ENCODE data around the gene ZNF783. TPM values are rescaled to one million over a fixed set of nuclear protein-coding genes. Genes with fewer than 3 reads are reported as not detected.
"Not testable (repeated sequence)": the region's sequence is repeated elsewhere in the genome, so short reads cannot be mapped to it uniquely, and the experiment has no call there.

ZNF783 gene
- polyA plus RNA-seq, 1 donor (not counting 4 experiments of a cell fraction or from before 2014, with no cell fraction given) = 4.2 TPM

DNA sequence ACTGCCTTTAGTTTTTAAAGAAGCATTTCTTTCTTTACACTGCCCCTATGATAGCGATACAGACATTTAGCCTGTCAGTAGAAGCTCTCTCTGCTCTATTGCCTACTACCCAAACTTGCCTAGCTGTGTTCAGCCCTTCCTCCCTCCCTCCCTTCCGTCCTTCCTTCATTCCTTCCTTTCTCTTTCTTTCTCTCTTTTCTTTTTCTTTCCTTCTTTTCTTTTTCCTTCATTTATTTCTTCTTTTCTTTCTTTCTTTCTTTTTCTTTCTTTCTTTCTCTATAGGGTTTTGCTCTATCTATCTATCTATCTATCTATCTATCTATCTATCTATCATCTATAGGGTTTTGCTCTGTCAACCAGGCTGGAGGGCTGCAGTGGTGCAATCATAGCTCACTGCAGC lies 29.6 kb upstream of the ZNF783 start:
- Histone ChIP-seq H3K9me1 (ENCODE audit: control insufficient read depth, extremely low read depth, insufficient read depth, low read length) (no peaks in the 10 kb centered on the region), H3K9me3 (ENCODE audit: control insufficient read depth, low read depth, low read length) (no peaks in the 10 kb centered on the region), H3K27ac (ENCODE audit: control insufficient read depth, insufficient read depth, low read length) (peak overlapping the region; percentile 98), H3K4me2 (ENCODE audit: control insufficient read depth, extremely low read depth, insufficient read depth, low read depth, low read length) (peak overlapping the region; percentile 54), H3K27me3 (ENCODE audit: control insufficient read depth, extremely low read depth, insufficient read depth, low read length) (no peaks in the 10 kb centered on the region), H3K36me3 (ENCODE audit: control insufficient read depth in 2 of 2, extremely low read depth in 1 of 2, insufficient read depth in 2 of 2, low read length in 2 of 2) (no peaks in the 10 kb centered on the region), H3K4me1 (ENCODE audit: control insufficient read depth, extremely low read depth, insufficient read depth, low read length) (peaks cover 29% of the 10 kb centered on the region), H3K9ac (ENCODE audit: control insufficient read depth, extremely low read depth, insufficient read depth, low read length) (no peak overlapping the region), H3K4me3 (ENCODE audit: control insufficient read depth in 2 of 3, extremely low read depth in 1 of 3, insufficient read depth in 2 of 3, low read depth in 1 of 3, low read length in 3 of 3) (peak overlapping the region in 1 of 3 experiments; percentile 15), H4K20me1 (ENCODE audit: control insufficient read depth, extremely low read depth, insufficient read depth, low read length) (no peaks in the 10 kb centered on the region), H3K79me2 (ENCODE audit: control insufficient read depth, insufficient read depth, low read length) (no peaks in the 10 kb centered on the region), H2AFZ (ENCODE audit: control insufficient read depth, low read length) (no peak overlapping the region)
- TF ChIP-seq, protein P1, sequence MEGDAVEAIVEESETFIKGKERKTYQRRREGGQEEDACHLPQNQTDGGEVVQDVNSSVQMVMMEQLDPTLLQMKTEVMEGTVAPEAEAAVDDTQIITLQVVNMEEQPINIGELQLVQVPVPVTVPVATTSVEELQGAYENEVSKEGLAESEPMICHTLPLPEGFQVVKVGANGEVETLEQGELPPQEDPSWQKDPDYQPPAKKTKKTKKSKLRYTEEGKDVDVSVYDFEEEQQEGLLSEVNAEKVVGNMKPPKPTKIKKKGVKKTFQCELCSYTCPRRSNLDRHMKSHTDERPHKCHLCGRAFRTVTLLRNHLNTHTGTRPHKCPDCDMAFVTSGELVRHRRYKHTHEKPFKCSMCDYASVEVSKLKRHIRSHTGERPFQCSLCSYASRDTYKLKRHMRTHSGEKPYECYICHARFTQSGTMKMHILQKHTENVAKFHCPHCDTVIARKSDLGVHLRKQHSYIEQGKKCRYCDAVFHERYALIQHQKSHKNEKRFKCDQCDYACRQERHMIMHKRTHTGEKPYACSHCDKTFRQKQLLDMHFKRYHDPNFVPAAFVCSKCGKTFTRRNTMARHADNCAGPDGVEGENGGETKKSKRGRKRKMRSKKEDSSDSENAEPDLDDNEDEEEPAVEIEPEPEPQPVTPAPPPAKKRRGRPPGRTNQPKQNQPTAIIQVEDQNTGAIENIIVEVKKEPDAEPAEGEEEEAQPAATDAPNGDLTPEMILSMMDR (optimal IDR thresholded peaks at IDR 0.05 in 1 of 3, IDR thresholded peaks at IDR 0.05 in 1 of 3, conservative IDR thresholded peaks at IDR 0.05 in 1 of 3; ENCODE audit: extremely low read depth in 1 of 3, insufficient read depth in 2 of 3, low read length in 3 of 3) = no peak
- no peak for TF ChIP-seq EZH2 (IDR thresholded peaks at IDR 0.05; ENCODE audit: low read length)
- DNase-seq (ENCODE audit: low read depth, low spot score) = no peak
- FAIRE-seq = no peak
- dilution Hi-C loops (cut with MboI; ENCODE audit: extremely low pct_ligation_motif_present, low sequenced_read_pairs) = no loop called here

DNA sequence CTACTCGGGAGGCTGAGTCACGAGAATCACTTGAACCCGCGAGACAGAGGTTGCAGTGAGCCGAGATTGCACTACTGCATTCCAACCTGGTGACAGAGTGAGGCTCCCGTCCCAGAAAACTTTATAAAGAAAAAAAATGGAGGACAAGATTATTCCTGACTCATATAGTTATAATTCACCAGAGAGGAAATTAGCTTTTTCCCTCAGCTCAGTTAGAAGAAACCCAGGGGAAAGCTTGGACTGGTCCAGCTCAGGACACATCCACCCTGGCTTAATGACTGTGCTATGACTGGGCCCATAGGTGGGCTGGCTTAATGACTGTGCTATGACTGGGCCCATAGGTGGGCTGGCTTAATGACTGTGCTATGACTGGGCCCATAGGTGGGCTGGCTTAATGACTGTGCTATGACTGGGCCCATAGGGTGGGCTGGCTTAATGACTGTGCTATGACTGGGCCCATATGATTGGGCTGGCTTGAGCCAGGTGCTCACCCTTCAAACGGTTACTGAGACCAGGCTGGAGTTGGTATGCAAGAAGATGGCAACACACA lies 28.3 kb upstream of the ZNF783 start:
- DNase-seq (ENCODE audit: low read depth, low spot score) = peak; percentile 92
- H3K9me1 ChIP-seq (ENCODE audit: control insufficient read depth, extremely low read depth, insufficient read depth, low read length); H4K20me1 ChIP-seq (ENCODE audit: control insufficient read depth, extremely low read depth, insufficient read depth, low read length); H3K79me2 ChIP-seq (ENCODE audit: control insufficient read depth, insufficient read depth, low read length); H3K27me3 ChIP-seq (ENCODE audit: control insufficient read depth, extremely low read depth, insufficient read depth, low read length); H2AFZ ChIP-seq (ENCODE audit: control insufficient read depth, low read length); H3K36me3 ChIP-seq (ENCODE audit: control insufficient read depth in 2 of 2, extremely low read depth in 1 of 2, insufficient read depth in 2 of 2, low read length in 2 of 2); H3K9me3 ChIP-seq (ENCODE audit: control insufficient read depth, low read depth, low read length); H3K4me3 ChIP-seq (ENCODE audit: control insufficient read depth in 2 of 3, extremely low read depth in 1 of 3, insufficient read depth in 2 of 3, low read depth in 1 of 3, low read length in 3 of 3); dilution Hi-C loops (cut with MboI; ENCODE audit: extremely low pct_ligation_motif_present, low sequenced_read_pairs): not testable (repeated sequence)
- Histone ChIP-seq H3K27ac (ENCODE audit: control insufficient read depth, insufficient read depth, low read length) (peak overlapping the region; percentile 98), H3K4me1 (ENCODE audit: control insufficient read depth, extremely low read depth, insufficient read depth, low read length) (peaks cover 29% of the 10 kb centered on the region), H3K4me2 (ENCODE audit: control insufficient read depth, extremely low read depth, insufficient read depth, low read depth, low read length) (peak overlapping the region; percentile 88), H3K9ac (ENCODE audit: control insufficient read depth, extremely low read depth, insufficient read depth, low read length) (peak overlapping the region; percentile 20)
- FAIRE-seq = peak; percentile 84

DNA sequence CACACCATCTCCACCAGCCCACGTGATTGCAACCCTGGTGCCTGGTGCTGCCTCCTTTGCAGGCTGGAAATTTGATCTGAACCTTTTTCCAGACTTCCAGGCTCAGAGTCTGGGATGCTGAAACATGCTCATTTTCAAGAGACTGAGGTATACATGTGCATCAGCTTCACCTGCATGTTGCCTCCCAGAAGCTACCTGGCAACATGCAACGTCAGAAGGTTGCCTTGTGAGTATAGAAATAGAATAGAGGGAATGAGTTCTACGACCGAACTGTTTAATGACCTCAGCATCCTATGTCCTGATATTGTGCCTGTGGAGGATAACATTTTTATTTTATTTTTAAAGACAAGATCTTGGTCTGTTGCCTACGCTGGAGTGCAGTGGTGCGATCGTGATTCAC lies 24.5 kb upstream of the ZNF783 start:
- TF ChIP-seq, protein P1 (optimal IDR thresholded peaks at IDR 0.05 in 1 of 3, IDR thresholded peaks at IDR 0.05 in 1 of 3, conservative IDR thresholded peaks at IDR 0.05 in 1 of 3; ENCODE audit: extremely low read depth in 1 of 3, insufficient read depth in 2 of 3, low read length in 3 of 3) = no peak
- no peak for TF ChIP-seq EZH2 (IDR thresholded peaks at IDR 0.05; ENCODE audit: low read length)

More for the DNA sequence above, 24.5 kb upstream of the ZNF783 start:
- dilution Hi-C loops (cut with MboI; ENCODE audit: extremely low pct_ligation_motif_present, low sequenced_read_pairs) = no loop called here
- Histone ChIP-seq H4K20me1 (ENCODE audit: control insufficient read depth, extremely low read depth, insufficient read depth, low read length) (no peaks in the 10 kb centered on the region), H3K9me1 (ENCODE audit: control insufficient read depth, extremely low read depth, insufficient read depth, low read length) (no peaks in the 10 kb centered on the region), H3K27ac (ENCODE audit: control insufficient read depth, insufficient read depth, low read length) (no peak overlapping the region), H3K4me2 (ENCODE audit: control insufficient read depth, extremely low read depth, insufficient read depth, low read depth, low read length) (no peak overlapping the region), H2AFZ (ENCODE audit: control insufficient read depth, low read length) (no peak overlapping the region), H3K4me3 (ENCODE audit: control insufficient read depth in 2 of 3, extremely low read depth in 1 of 3, insufficient read depth in 2 of 3, low read depth in 1 of 3, low read length in 3 of 3) (no peak overlapping the region), H3K9me3 (ENCODE audit: control insufficient read depth, low read depth, low read length) (no peaks in the 10 kb centered on the region), H3K36me3 (ENCODE audit: control insufficient read depth in 2 of 2, extremely low read depth in 1 of 2, insufficient read depth in 2 of 2, low read length in 2 of 2) (no peaks in the 10 kb centered on the region), H3K79me2 (ENCODE audit: control insufficient read depth, insufficient read depth, low read length) (peaks cover 26% of the 10 kb centered on the region), H3K9ac (ENCODE audit: control insufficient read depth, extremely low read depth, insufficient read depth, low read length) (no peak overlapping the region), H3K27me3 (ENCODE audit: control insufficient read depth, extremely low read depth, insufficient read depth, low read length) (no peaks in the 10 kb centered on the region), H3K4me1 (ENCODE audit: control insufficient read depth, extremely low read depth, insufficient read depth, low read length) (peaks cover 34% of the 10 kb centered on the region)
- DNase-seq (ENCODE audit: low read depth, low spot score) (no peak), FAIRE-seq (no peak)
